Gastrocnemius medialis (tissue), 4 donors: ENCODE data around the gene PTPRM.

Source experiments
- POLR2A ChIP-seq, 2 donors: fragments of 450-650 bp; IDR thresholded peaks; one replicate each; pipeline ENCODE4 v1.6.1; 2017; ENCODE audit warnings: antibody characterized with exemption in 2 of 2, mild to moderate bottlenecking in 2 of 2, moderate library complexity in 2 of 2
- TF ChIP-seq, protein P1 (sequence below), 5 experiments: fragments of 450-650 bp in 3 of 5; fragments of 200-600 bp in 2 of 5; sonication (generic) in 2 of 5; IDR thresholded peaks in 4 of 5; conservative IDR thresholded peaks in 1 of 5; 1 replicate in 4 of 5; 2 replicates in 1 of 5; pipeline ENCODE4 v1.5.1; 2016 to 2019; ENCODE audit warnings: antibody characterized with exemption in 5 of 5, mild to moderate bottlenecking in 3 of 5, moderate library complexity in 3 of 5

DNA sequence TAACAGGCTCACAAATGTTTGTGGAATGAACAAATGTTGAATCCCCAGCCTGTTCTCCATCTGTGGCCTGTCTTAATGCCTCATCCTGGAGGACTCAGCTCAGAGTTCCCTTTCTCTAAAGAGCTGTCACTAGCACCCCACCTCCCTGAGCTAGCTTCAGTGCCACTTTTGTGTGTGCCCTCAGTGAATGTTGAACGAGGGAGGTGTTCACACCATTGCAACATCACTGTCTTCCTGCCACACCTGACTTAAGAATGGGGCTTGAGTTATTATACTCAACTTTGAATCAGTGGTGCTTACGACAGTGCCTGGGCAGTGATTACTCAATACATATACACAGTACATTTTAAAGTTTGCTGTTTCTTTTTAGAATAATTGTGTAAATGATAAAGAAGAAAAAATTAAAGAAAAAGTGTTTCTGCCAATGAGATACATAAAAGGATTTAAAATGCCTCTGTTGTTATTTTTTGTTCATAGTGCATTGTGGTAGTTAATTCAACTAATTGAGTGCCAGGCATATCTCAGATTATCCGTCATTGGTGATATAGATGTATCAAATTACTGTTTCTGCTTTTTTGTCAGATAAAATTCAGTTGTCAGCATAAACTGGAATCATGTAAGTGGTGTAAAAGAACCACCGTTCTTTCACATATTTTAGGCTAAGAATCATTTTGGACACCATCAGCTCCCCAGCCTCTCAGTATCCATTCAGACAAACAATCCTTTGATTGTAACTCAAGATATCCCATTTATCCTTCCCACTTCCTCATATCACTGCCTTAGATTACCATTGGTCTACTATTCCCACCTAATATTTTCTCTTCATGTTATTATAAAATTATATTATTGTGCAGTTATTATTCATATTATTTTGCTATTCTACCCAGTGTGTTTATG lies 304.7 kb downstream of the PTPRM start:
- TF ChIP-seq, protein P1, sequence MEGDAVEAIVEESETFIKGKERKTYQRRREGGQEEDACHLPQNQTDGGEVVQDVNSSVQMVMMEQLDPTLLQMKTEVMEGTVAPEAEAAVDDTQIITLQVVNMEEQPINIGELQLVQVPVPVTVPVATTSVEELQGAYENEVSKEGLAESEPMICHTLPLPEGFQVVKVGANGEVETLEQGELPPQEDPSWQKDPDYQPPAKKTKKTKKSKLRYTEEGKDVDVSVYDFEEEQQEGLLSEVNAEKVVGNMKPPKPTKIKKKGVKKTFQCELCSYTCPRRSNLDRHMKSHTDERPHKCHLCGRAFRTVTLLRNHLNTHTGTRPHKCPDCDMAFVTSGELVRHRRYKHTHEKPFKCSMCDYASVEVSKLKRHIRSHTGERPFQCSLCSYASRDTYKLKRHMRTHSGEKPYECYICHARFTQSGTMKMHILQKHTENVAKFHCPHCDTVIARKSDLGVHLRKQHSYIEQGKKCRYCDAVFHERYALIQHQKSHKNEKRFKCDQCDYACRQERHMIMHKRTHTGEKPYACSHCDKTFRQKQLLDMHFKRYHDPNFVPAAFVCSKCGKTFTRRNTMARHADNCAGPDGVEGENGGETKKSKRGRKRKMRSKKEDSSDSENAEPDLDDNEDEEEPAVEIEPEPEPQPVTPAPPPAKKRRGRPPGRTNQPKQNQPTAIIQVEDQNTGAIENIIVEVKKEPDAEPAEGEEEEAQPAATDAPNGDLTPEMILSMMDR (IDR thresholded peaks at IDR 0.05 in 4 of 5, conservative IDR thresholded peaks at IDR 0.05 in 1 of 5): no peak
- no peak for TF ChIP-seq POLR2A (IDR thresholded peaks at IDR 0.05)
